LNCaP clone FGC (cell line): ENCODE data around the gene ZBTB20.

ENCODE experiments used
- DNase-seq: peaks from one replicate; pipeline ENCODE4 v3.0.0-alpha.2; 2011; ENCODE audit warnings: low read depth
- H3K4me3 ChIP-seq: 2 replicates; pipeline ENCODE4 v1.5.1; 2011; ENCODE audit warnings: mild to moderate bottlenecking, low read depth, low read length, control low read depth
- CTCF ChIP-seq: IDR thresholded peaks from 2 replicates; pipeline ENCODE4 v1.5.1; 2012; ENCODE audit warnings: mild to moderate bottlenecking; ENCODE audit not compliant: control insufficient read depth, insufficient read depth; ENCODE audit errors: extremely low read depth

ZBTB20 gene

GRCh38 chr3:114557791-114558190 is 589.3 kb downstream of the ZBTB20 start:
- TF ChIP-seq CTCF, result no peak
- H3K4me3 ChIP-seq, result no peak overlapping the region

GRCh38 chr3:114556657-114557213 is 590.4 kb downstream of the ZBTB20 start:
- no peak for TF ChIP-seq CTCF
- DNase-seq, result no peak
- H3K4me3 ChIP-seq, result no peak overlapping the region

More at GRCh38 chr3:114557791-114558190, 589.3 kb downstream of the ZBTB20 start:
- DNase-seq, result no peak

GRCh38 chr3:114554731-114555130 is 592.4 kb downstream of the ZBTB20 start:
- no peak for DNase-seq
- no peak overlapping the region for H3K4me3 ChIP-seq

GRCh38 chr3:114553949-114554593 is 593.0 kb downstream of the ZBTB20 start:
- H3K4me3 ChIP-seq, result no peak overlapping the region
- no peak for TF ChIP-seq CTCF
- no peak for DNase-seq

More at GRCh38 chr3:114554731-114555130, 592.4 kb downstream of the ZBTB20 start:
- TF ChIP-seq CTCF, result no peak

GRCh38 chr3:114552527-114552812 is 594.6 kb downstream of the ZBTB20 start:
- DNase-seq, result no peak
- no peak overlapping the region for H3K4me3 ChIP-seq
- TF ChIP-seq CTCF, result no peak

GRCh38 chr3:114551770-114552526 is 595.1 kb downstream of the ZBTB20 start:
- H3K4me3 ChIP-seq, result no peak overlapping the region
- TF ChIP-seq CTCF, result no peak
- DNase-seq, result no peak
